GM19043 (cell line): Measurements from ENCODE around the gene CERT1.
A peak's percentile ranks its signal among the peaks of the same experiment; 100 is the strongest.
"Not testable (repeated sequence)": the region's sequence is repeated elsewhere in the genome, so short reads cannot be mapped to it uniquely, and the experiment has no call there.

Experiments used
- ATAC-seq: cut with Tn5 transposase; IDR thresholded peaks from one replicate; pipeline ENCODE4 v1.9.1; 2021; ENCODE audit warnings: low read depth; ENCODE audit not compliant: unreplicated experiment

The CERT1 gene

DNA sequence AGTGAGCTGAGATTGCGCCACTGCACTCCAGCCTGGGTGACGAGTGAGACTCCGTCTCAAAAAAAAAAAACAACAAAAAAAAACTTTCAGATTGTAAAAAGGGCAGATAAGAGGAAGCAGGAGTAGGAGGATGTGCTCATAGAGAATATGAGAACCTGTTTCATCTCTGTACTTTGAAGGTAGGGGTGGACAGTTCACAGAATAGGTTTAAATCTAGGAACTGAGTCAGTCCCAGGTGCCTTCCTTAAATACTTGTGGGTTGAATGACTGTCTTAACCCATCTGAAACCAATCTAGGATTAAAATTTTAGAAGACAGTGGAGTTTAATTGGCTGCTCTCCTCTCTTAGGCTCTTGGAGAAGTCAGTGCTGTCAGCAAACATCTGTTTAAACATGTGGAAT, 12.6 kb upstream of the CERT1 start:
- ATAC-seq, result peak; percentile 90

DNA sequence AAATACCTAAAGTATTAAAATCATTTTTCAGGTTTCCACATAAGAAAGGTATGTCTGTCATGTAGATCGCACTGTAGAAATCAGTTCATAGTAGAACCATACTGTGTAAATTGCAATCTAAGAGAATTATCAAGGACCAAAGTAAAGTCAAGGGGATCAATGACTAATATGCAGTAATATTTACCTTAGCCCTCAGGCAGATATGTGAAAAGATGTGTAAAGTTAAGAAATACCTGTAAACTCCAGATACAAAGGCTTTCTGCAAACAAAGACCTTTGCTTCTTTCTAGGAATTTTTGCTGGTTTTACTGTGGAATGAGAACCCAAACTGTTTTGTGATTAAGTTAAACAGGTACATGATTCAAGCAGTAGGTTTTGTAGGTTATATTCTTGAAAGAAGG, 11.8 kb upstream of the CERT1 start:
- no peak for ATAC-seq

GRCh38 chr5:75522542-75522941, 11.1 kb upstream of the CERT1 start:
- ATAC-seq, result no peak

DNA sequence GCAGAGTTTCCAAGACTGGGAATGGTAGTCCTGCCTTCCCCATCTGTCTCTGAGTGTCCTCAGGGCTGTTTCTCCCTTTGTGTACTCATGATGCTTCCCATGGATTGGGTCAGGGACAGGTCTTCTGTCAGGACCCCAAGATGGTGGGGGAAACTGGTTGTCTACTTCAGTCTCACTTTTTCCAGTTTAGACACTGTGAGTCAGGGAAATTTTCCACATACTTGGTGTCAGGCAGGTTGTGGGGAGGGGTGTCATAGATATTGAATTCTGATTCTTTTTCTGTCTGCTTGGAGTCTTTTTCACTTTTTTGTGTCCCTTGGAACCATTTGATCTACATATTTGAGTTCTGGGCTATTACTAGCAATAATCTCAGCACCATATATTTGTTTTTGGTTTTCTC, 10.6 kb upstream of the CERT1 start:
- ATAC-seq, result no peak

- no peak for ATAC-seq
These were observed 9.8 kb upstream of the CERT1 start for GRCh38 chr5:75521195-75521594.

DNA sequence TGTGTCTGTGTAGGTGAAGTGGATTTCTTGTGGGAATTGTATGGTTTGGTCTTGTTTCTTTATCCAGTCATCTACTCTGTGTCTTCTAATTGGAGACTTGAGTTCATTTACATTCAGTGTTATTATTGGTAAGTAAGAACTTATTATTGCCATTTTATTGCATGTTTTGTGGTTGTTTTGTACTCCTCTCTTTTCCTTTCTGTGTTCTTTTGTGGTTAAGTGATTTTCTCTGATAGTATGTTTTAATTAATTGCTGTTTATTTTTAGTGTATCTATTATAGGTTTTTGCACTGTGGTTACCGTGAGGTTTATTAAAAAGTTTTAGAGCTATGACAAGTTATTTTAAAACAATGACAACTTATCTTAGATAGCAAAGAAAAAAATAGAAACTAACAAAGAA, 8.3 kb upstream of the CERT1 start:
- no peak for ATAC-seq

- no peak for ATAC-seq
These were observed 2.9 kb upstream of the CERT1 start for GRCh38 chr5:75514323-75514722.

GRCh38 chr5:75513841-75514240, 2.4 kb upstream of the CERT1 start:
- ATAC-seq, result no peak

GRCh38 chr5:75512383-75513074, 1.1 kb upstream of the CERT1 start:
- ATAC-seq, result no peak

DNA sequence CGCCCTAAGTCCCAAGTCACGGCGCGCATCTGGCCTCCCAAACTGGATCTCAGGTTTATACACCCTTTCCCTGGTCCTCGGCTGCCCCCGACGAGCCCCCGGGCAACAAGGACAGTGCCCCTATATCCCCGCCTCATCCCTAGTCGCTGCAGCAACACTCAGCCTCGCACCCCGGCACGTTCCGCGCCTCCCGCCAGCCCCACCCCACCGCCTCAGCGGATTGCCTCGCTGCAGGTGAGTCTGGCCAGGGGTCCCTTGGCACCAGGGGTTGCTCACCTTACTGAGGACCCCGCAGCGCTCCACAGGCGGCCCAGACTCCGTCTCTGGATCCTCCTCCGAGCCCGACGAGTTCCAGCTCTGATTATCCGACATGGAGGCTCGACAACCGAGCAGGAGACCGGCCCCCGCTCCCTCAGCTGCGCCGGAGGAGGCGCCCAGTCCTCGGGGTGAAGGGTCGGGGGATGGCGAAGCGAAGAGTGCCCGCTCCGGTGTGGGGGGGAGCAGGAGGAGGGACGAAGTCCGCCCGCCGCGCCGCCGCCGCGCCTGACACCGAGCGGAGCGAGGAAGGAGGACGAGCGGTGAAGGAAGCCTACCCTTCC, 494 bp downstream of the CERT1 start:
- ATAC-seq, result peak; percentile 26

DNA sequence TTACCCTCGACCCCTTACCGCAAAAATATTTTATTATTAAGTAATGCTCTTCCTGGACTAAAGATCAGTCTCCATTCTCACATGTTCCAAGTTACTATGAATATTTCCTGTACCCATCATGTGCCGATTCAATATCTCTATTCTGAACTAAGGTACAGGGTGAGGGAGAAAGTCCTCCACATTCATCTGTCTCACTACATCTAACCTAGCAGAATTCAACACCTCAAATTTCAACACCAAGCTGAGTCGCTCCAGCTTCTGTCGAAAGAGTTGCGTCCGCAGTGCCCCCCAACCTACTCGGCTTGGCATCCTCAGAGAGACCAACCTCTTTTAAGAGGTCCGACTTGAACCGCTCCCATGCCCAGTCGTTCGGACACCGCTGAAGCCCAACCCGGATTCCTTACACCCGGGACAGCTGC, 1.0 kb downstream of the CERT1 start:
- peak; percentile 4 for ATAC-seq

GRCh38 chr5:75509956-75510355, 1.5 kb downstream of the CERT1 start:
- no peak for ATAC-seq

DNA sequence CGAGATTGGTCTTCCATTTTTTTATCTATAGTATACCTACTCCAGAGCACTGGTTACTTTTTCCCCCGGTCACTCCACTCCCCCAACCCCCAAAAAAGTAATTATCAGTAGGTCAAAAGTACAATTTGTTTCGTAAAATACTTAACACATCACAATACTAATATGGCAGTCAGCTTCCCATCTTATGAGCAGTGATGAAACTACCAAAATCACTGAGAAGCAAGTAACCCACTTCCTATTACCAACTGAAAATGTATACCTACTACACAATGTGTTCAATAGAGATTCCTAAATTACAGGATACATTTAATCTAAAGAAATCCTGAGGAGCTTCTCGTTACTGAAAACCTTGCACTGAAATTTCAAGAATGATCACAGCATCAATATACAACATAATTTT, 1.9 kb downstream of the CERT1 start:
- ATAC-seq, result no peak

- ATAC-seq, result no peak
These were observed 3.6 kb downstream of the CERT1 start for GRCh38 chr5:75507841-75508240.

DNA sequence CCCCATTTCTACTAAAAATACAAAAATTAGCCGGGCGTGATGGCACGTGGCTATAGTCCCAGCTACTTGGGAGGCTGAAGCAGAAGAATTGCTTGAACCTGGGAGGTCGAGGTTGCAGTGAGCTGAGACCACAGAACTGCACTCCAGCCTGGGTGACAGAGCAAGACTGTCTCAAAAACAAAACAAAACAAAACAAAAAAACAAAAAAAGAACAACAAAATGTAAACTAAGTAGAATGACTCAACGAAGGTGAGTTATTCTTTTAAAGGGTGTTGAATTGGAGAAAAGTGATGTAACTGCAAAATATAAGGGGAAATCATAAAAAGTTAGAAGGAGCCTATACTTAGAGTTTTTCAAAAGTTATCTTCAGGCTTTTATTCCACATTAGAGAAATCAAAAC, 6.3 kb downstream of the CERT1 start:
- ATAC-seq, result not testable (repeated sequence)

DNA sequence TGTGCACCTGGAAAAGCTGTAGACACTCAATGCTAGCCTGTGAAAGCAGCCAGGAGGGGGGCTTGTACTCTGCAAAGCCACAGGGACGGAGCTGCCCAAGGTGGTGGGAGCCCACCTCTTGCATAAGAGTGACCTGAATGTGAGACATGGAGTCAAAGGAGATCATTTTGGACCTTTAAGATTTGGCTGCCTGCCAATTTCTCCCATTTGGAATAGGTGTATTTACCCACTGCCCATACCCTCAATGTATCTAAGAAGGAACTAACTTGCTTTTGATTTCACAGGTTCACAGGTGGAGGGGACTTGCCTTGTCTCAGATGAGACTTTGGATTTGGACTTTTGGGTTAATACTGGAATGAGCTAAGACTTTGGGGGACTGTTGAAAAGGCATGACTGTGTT, 12.6 kb downstream of the CERT1 start:
- ATAC-seq, result not testable (repeated sequence)

- ATAC-seq, result no peak
These were observed 13.1 kb downstream of the CERT1 start for GRCh38 chr5:75498208-75498777.

DNA sequence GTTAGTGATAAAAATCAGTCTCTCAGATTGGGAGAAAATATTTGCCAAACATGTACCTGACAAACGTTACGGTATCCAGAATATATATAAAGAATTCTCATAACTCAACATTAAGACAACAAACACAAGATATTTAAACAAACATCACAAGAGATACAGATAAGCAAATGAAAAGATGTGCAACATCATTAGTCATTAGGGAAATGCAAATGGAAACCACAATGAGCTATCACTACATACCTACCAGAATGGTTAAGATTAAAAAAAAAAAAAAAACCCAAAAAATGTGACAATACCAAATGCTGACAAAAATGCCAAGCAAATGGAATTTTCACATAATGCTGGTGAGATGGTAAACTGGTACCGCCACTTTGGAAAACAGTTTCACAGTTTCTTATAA, 15.4 kb downstream of the CERT1 start:
- no peak for ATAC-seq

DNA sequence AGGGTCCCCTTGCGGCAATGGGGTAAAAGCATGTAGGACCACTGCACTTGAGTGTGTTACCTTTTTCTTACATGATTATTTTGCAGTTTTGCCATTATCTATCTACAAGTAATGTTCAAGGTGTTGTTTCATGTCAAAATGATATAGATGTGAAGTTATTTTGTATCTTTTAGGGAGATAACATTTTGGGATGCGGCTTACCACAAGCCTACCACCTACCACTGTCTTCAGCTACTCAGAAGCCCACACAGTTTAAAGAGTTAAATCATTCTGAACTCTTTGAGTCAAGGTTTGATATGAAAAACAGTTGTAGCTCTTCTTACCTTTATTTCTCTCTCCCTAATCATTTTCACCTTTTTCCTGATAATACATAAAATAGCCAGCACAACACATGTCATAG, 19.8 kb downstream of the CERT1 start:
- ATAC-seq, result no peak

DNA sequence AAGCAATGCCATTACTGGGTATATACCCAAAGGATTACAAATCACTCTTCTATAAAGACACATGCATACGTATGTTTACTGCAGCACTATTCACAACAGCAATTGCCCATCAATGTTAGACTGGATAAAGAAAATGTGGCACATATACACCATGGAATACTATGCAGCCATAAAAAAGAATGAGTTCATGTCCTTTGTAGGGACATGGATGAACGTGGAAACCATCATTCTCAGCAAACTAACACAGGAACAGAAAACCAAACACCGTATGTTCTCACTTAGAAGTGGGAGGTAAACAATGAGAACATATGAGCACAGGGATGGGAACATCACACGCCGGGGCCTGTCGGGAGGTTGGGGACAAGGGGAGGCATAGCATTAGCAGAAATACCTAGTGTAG, 21.6 kb downstream of the CERT1 start:
- not testable (repeated sequence) for ATAC-seq

DNA sequence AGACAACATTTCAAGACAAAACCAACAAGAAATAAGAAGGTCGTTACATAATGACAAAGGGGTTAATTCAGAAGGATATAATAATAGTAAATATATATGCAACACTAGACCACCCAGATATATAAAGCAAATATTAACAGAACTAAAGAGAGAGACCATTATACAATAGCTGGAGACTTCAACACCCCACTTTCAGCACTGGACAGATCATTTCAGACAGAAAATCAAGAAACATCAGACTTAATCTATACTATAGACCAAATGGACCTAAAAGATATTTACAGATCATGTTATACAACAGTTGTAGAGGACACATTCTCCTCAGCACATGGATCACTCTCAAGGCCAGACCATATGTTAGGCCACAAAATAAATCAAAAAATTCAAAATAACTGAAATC, 26.8 kb downstream of the CERT1 start:
- no peak for ATAC-seq

GRCh38 chr5:75482482-75482881, 28.9 kb downstream of the CERT1 start:
- no peak for ATAC-seq
